Neural cell (in vitro differentiated cells): Measurements from ENCODE around the gene HLA-DMA.

Source experiments
- CTCF ChIP-seq: fragments of 450-650 bp; IDR thresholded peaks from 2 replicates; pipeline ENCODE4 v1.5.1; 2014; ENCODE audit warnings: antibody characterized with exemption, mild to moderate bottlenecking, moderate library complexity; ENCODE audit not compliant: poor library complexity, severe bottlenecking
- EZH2 ChIP-seq: fragments of 200-600, 300-800 bp; shearing (Covaris generic), sonication (generic); IDR thresholded peaks from 2 replicates; pipeline ENCODE4 v1.6.1; 2014; ENCODE audit warnings: antibody characterized with exemption, low read length, borderline replicate concordance, mild to moderate bottlenecking; ENCODE audit not compliant: insufficient read depth, poor library complexity, severe bottlenecking
- POLR2AphosphoS5 ChIP-seq: IDR thresholded peaks from 2 replicates; pipeline ENCODE4 v1.6.1; 2012
- RAD21 ChIP-seq: fragments of 450-650 bp; conservative IDR thresholded peaks from 2 replicates; pipeline ENCODE4 v1.6.1; 2014; ENCODE audit warnings: antibody characterized with exemption, mild to moderate bottlenecking, moderate library complexity
- REST ChIP-seq: IDR thresholded peaks from 2 replicates; pipeline ENCODE4 v1.6.1; 2012; ENCODE audit warnings: borderline replicate concordance

DNA sequence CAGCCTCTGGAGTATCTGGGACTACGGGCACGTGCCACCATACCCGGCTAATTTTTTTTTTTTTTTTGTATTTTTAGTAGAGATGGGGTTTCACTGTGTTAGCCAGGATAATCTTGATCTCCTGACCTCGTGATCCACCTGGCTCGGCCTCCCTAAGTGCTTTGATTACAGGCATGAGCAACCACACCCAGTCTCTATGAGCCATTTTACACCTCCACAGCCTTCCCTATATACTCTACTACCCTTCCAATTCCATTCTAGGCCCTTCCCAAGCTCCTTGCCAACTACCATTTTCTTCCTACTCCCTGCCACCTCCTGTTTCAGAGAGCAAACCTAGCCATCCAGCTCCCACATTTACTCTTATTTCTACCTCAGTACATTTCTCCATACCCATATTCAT lies 7.7 kb upstream of the HLA-DMA start:
- TF ChIP-seq CTCF: no peak
- TF ChIP-seq POLR2AphosphoS5: no peak
- no peak for TF ChIP-seq EZH2
- no peak for TF ChIP-seq RAD21
- no peak for TF ChIP-seq REST
